GM12878 (cell line): Measurements from ENCODE around the gene UNCX.
"Not testable (repeated sequence)": the region's sequence is repeated elsewhere in the genome, so short reads cannot be mapped to it uniquely, and the experiment has no call there.

ENCODE experiments used
- CBX3 ChIP-seq: fragments of 200-600 bp; sonication (generic); IDR thresholded peaks from 2 replicates; pipeline ENCODE4 v1.6.1; 2016; ENCODE audit warnings: low read depth, borderline replicate concordance
- CTCF ChIP-seq, 3 experiments: IDR thresholded peaks in 2 of 3; conservative IDR thresholded peaks in 1 of 3; 2 replicates each; pipeline ENCODE4 v1.5.1; 2011; ENCODE audit warnings: low read depth in 3 of 3, low read length in 3 of 3, mild to moderate bottlenecking in 3 of 3, control low read depth in 2 of 3, moderate library complexity in 2 of 3, inconsistent platforms in 1 of 3, mixed read lengths in 1 of 3; ENCODE audit not compliant: control insufficient read depth in 2 of 3, insufficient read depth in 1 of 3; ENCODE audit errors: extremely low read depth in 1 of 3
- E2F4 ChIP-seq: IDR thresholded peaks from 2 replicates; pipeline ENCODE4 v1.6.1; 2012; ENCODE audit warnings: low read depth, low read length, improper control_type of control experiment
- E4F1 ChIP-seq: fragments of 450-650 bp; IDR thresholded peaks from 2 replicates; pipeline ENCODE4 v1.6.1; 2018; ENCODE audit warnings: borderline replicate concordance, mild to moderate bottlenecking; ENCODE audit not compliant: partially characterized antibody
- ELK1 ChIP-seq: IDR thresholded peaks from 2 replicates; pipeline ENCODE4 v1.6.1; 2012; ENCODE audit warnings: low read depth, low read length, improper control_type of control experiment
- EP300 ChIP-seq, 2 experiments: fragments of 150-350 bp in 1 of 2; IDR thresholded peaks; 2 replicates each; pipeline ENCODE4 v1.6.1; 2011 to 2012; ENCODE audit warnings: low read depth in 2 of 2, low read length in 2 of 2, borderline replicate concordance in 1 of 2, improper control_type of control experiment in 1 of 2, inconsistent platforms in 1 of 2; ENCODE audit not compliant: control insufficient read depth in 1 of 2
- ESRRA ChIP-seq: IDR thresholded peaks from 2 replicates; pipeline ENCODE4 v1.6.1; 2012; ENCODE audit warnings: mild to moderate bottlenecking, low read length, improper control_type of control experiment
- ETV6 ChIP-seq, 2 experiments: fragments of 450-650 bp in 1 of 2; IDR thresholded peaks in 1 of 2; conservative IDR thresholded peaks in 1 of 2; 2 replicates each; pipeline ENCODE4 v1.6.1; 2014; ENCODE audit warnings: antibody characterized with exemption in 1 of 2, borderline replicate concordance in 1 of 2, low read depth in 1 of 2, mild to moderate bottlenecking in 1 of 2, moderate library complexity in 1 of 2
- MYC ChIP-seq: IDR thresholded peaks from 2 replicates; pipeline ENCODE4 v1.6.1; 2011; ENCODE audit warnings: mild to moderate bottlenecking, low read length, moderate library complexity, inconsistent platforms; ENCODE audit not compliant: insufficient read depth, insufficient replicate concordance, insufficient read length, severe bottlenecking
- NFIC ChIP-seq: IDR thresholded peaks from 2 replicates; pipeline ENCODE4 v1.6.1; 2012; ENCODE audit warnings: low read depth, mild to moderate bottlenecking, inconsistent platforms, low read length, moderate library complexity
- NKRF ChIP-seq: fragments of 450-650 bp; conservative IDR thresholded peaks from 2 replicates; pipeline ENCODE4 v1.6.1; 2017; ENCODE audit warnings: mild to moderate bottlenecking, moderate library complexity
- ZBTB11 ChIP-seq: fragments of 450-650 bp; formaldehyde crosslinking; IDR thresholded peaks from 2 replicates; pipeline ENCODE4 v1.5.0; 2022; ENCODE audit warnings: mild to moderate bottlenecking, missing genetic modification characterization

- TF ChIP-seq MYC; ELK1; ZBTB11 (CRISPR knock-in tag); E4F1; NFIC; E2F4; CTCF (IDR thresholded peaks at IDR 0.05 in 2 of 3, conservative IDR thresholded peaks at IDR 0.05 in 1 of 3; ENCODE audit: control insufficient read depth in 2 of 3, extremely low read depth in 1 of 3, insufficient read depth in 1 of 3, low read depth in 3 of 3, low read length in 3 of 3); CBX3; EP300 (IDR thresholded peaks at IDR 0.05; ENCODE audit: borderline replicate concordance in 1 of 2, control insufficient read depth in 1 of 2, low read depth in 2 of 2, low read length in 2 of 2); ETV6 (conservative IDR thresholded peaks at IDR 0.05 in 1 of 2, IDR thresholded peaks at IDR 0.05 in 1 of 2; ENCODE audit: borderline replicate concordance in 1 of 2, low read depth in 1 of 2); NKRF; ESRRA: not testable (repeated sequence)
These were observed 36.2 kb upstream of the UNCX start for GRCh38 chr7:1196441-1196840.
